Fibroblast of peridontal ligament (primary cell): Measurements from ENCODE around the gene MRRF.

Experiments
- DNase-seq: peaks from one replicate; pipeline ENCODE4 v3.0.0-alpha.2; 2010; ENCODE audit errors: extremely low read depth

The MRRF gene

GRCh38 chr9:122228568-122229484, 35.9 kb upstream of the MRRF start, which contains the start of gene LHX6:
Gene LHX6 (minus strand): TSS chr9:122228957. CDS start chr9:122228740, 217 bp downstream.
- no peak for DNase-seq

GRCh38 chr9:122229485-122229837, 35.2 kb upstream of the MRRF start:
- DNase-seq, result no peak

- DNase-seq, result no peak
These were observed 31.8 kb upstream of the MRRF start for GRCh38 chr9:122232796-122233306.

- no peak for DNase-seq
These were observed 30.5 kb upstream of the MRRF start for GRCh38 chr9:122234022-122234748.

GRCh38 chr9:122236681-122237080, 28.0 kb upstream of the MRRF start:
- no peak for DNase-seq

GRCh38 chr9:122239722-122240121, 25.0 kb upstream of the MRRF start:
- DNase-seq, result no peak

- DNase-seq, result no peak
These were observed 20.3 kb upstream of the MRRF start for GRCh38 chr9:122244349-122244748.

- DNase-seq, result no peak
These were observed 18.0 kb upstream of the MRRF start for GRCh38 chr9:122246666-122247065.

- DNase-seq, result no peak
These were observed 16.2 kb upstream of the MRRF start for GRCh38 chr9:122248448-122248865.

GRCh38 chr9:122251351-122251750, 13.3 kb upstream of the MRRF start:
- no peak for DNase-seq

- no peak for DNase-seq
These were observed 11.9 kb upstream of the MRRF start for GRCh38 chr9:122252796-122253195.

GRCh38 chr9:122254761-122255160, 9.9 kb upstream of the MRRF start:
- DNase-seq, result no peak

GRCh38 chr9:122256206-122256605, 8.5 kb upstream of the MRRF start:
- DNase-seq, result no peak

GRCh38 chr9:122258886-122259415, 5.7 kb upstream of the MRRF start:
- no peak for DNase-seq

GRCh38 chr9:122261469-122261881, 3.2 kb upstream of the MRRF start:
- peak; percentile 85 for DNase-seq

GRCh38 chr9:122262073-122262472, 2.6 kb upstream of the MRRF start:
- DNase-seq, result no peak

- no peak for DNase-seq
These were observed 858 bp upstream of the MRRF start for GRCh38 chr9:122263699-122264349.

- DNase-seq, result peak; percentile 50
These were observed 650 bp downstream of the MRRF start for GRCh38 chr9:122265149-122265915.

- no peak for DNase-seq
These were observed 3.5 kb downstream of the MRRF start for GRCh38 chr9:122268041-122268814.

GRCh38 chr9:122274055-122274454, 9.4 kb downstream of the MRRF start:
- no peak for DNase-seq
